Uterus (tissue), 4 donors: ENCODE results near the gene PTPN14. TPM values are rescaled to one million over a fixed set of nuclear protein-coding genes. Genes with fewer than 3 reads are reported as not detected.

ENCODE experiments used
- DNase-seq, 2 donors: peaks; one replicate each; pipeline ENCODE4 v3.0.0-alpha.2; 2019 to 2020
- H3K27ac ChIP-seq, 2 donors: fragments of 200-600 bp; sonication (generic); 1 replicate in 1 of 2; 2 replicates in 1 of 2; pipeline ENCODE4 v1.5.1; 2016 to 2018
- H3K27me3 ChIP-seq, 2 donors: fragments of 200-600 bp; sonication (generic); one replicate each; pipeline ENCODE4 v1.5.1; 2018 to 2019; ENCODE audit warnings: control low read depth in 1 of 2
- H3K36me3 ChIP-seq, 2 donors: fragments of 200-600 bp; sonication (generic); one replicate each; pipeline ENCODE4 v1.5.1; 2019; ENCODE audit warnings: control low read depth in 1 of 2
- H3K4me1 ChIP-seq, 2 donors: fragments of 200-600 bp; sonication (generic); one replicate each; pipeline ENCODE4 v1.5.1; 2018 to 2019; ENCODE audit warnings: control low read depth in 1 of 2
- H3K4me3 ChIP-seq, 2 donors: fragments of 200-600 bp; sonication (generic); 1 replicate in 1 of 2; 2 replicates in 1 of 2; pipeline ENCODE4 v1.5.1; 2018 to 2019; ENCODE audit warnings: mild to moderate bottlenecking in 1 of 2
- H3K9me3 ChIP-seq, 2 donors: fragments of 200-600 bp; sonication (generic); one replicate each; pipeline ENCODE4 v1.5.1; 2019; ENCODE audit warnings: control low read depth in 1 of 2
- POLR2A ChIP-seq, 2 donors: fragments of 450-650 bp; IDR thresholded peaks; one replicate each; pipeline ENCODE4 v1.6.1; 2016; ENCODE audit warnings: antibody characterized with exemption in 2 of 2, mild to moderate bottlenecking in 1 of 2, moderate library complexity in 1 of 2
- intact Hi-C: fragments of 100-400 bp; cut with DNase I; formaldehyde crosslinking; loops from one replicate; pipeline ENCODE4 v1.15.1; 2023; ENCODE audit warnings: low total_unique reads
- total RNA-seq, 4 donors: library from RNA; depleted of rRNA in 3 of 4; stranded (reverse); fragments of >200 nt in 3 of 4; gene quantifications; one replicate each; pipeline versions ENCODE4 v1.1.0 to v1.2.4, GENCODE V29; 2014 to 2023
- TF ChIP-seq, protein P1 (sequence below), 4 experiments: fragments of 200-600 bp in 2 of 4; fragments of 450-650 bp in 2 of 4; sonication (generic) in 2 of 4; IDR thresholded peaks; one replicate each; pipeline ENCODE4 v1.5.1; 2016 to 2019; ENCODE audit warnings: antibody characterized with exemption in 4 of 4, mild to moderate bottlenecking in 2 of 4, moderate library complexity in 1 of 4
- donor health status: DM: yes; HTN: yes; CAD: no.

Gene PTPN14
- total RNA-seq, 4 donors from 2014 or later, result 13.2 to 78.0 (median 30.9) TPM

DNA sequence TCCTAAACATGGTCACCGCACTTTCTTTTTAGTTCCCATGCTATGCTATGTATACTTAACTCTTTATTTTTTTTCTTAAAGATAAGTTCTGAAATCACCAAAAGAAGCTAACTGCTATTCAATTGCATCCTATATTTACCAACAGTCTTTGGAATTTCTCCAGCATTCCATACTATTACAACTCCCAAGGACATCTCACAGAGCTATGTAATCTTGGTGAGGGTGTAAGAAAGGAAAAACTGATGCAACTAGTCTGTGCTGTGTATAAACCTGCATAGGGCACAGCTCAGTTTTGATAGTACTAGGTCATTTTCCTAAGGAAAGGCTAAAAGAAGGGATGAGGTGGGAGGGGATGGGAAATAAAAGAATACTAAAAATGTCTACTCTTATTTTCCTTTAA, 78.0 kb downstream of the PTPN14 start:
- H3K27ac ChIP-seq, result no peak overlapping the region
- no peaks in the 10 kb centered on the region for H3K27me3 ChIP-seq
- TF ChIP-seq, protein P1, sequence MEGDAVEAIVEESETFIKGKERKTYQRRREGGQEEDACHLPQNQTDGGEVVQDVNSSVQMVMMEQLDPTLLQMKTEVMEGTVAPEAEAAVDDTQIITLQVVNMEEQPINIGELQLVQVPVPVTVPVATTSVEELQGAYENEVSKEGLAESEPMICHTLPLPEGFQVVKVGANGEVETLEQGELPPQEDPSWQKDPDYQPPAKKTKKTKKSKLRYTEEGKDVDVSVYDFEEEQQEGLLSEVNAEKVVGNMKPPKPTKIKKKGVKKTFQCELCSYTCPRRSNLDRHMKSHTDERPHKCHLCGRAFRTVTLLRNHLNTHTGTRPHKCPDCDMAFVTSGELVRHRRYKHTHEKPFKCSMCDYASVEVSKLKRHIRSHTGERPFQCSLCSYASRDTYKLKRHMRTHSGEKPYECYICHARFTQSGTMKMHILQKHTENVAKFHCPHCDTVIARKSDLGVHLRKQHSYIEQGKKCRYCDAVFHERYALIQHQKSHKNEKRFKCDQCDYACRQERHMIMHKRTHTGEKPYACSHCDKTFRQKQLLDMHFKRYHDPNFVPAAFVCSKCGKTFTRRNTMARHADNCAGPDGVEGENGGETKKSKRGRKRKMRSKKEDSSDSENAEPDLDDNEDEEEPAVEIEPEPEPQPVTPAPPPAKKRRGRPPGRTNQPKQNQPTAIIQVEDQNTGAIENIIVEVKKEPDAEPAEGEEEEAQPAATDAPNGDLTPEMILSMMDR (IDR thresholded peaks at IDR 0.05), result no peak
- no peak for TF ChIP-seq POLR2A (IDR thresholded peaks at IDR 0.05)
- intact Hi-C loops, result no loop called here
- H3K36me3 ChIP-seq, result no peaks in the 10 kb centered on the region
- no peaks in the 10 kb centered on the region for H3K9me3 ChIP-seq
- H3K4me1 ChIP-seq, result no peaks in the 10 kb centered on the region
- H3K4me3 ChIP-seq, result no peak overlapping the region
- DNase-seq, result no peak

DNA sequence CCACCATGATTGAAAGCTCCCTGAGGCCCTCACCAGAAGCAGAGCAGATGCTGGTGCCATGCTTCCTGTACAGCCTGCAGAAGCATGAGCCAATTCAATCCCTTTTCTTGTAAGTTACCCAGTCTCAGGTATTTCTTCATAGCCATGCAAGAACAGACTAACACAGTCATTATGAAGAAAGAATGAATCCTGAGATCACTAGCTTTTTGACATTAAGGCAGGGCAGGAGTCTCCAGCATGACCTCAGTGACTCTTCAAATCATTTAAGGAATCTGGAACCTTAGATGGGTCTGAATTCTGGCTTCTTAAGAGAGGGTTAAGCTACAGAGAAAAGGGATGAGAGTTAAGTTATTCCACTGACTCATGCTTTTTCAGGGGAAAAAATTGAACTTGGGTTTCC, 79.0 kb downstream of the PTPN14 start:
- no peaks in the 10 kb centered on the region for H3K9me3 ChIP-seq
- no peaks in the 10 kb centered on the region for H3K36me3 ChIP-seq
- DNase-seq, result no peak
- no peaks in the 10 kb centered on the region for H3K4me1 ChIP-seq
- TF ChIP-seq, protein P1 (IDR thresholded peaks at IDR 0.05), result no peak
- TF ChIP-seq POLR2A (IDR thresholded peaks at IDR 0.05), result no peak
- H3K4me3 ChIP-seq, result no peak overlapping the region
- intact Hi-C loops, result no loop called here
- no peaks in the 10 kb centered on the region for H3K27me3 ChIP-seq
- no peak overlapping the region for H3K27ac ChIP-seq

DNA sequence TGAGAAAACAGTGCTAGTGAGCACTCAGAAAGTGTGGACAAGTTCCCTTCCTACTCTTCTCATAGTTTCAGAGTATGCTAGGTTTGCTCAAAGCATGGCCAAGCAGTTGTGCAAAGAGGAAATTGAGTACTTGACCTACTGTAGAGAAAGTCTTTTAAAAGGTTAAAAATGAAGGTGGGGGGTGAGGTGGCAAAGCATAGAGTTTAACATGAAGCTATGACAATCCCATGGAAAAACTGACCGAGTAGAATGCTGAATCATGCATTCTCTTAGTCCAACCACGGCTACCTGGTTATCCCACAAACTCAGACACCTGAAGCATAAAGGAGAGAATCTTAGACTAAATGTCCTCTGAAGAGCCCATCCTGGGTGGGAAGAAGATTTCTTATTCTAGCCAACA, 79.9 kb downstream of the PTPN14 start:
- DNase-seq, result no peak

DNA sequence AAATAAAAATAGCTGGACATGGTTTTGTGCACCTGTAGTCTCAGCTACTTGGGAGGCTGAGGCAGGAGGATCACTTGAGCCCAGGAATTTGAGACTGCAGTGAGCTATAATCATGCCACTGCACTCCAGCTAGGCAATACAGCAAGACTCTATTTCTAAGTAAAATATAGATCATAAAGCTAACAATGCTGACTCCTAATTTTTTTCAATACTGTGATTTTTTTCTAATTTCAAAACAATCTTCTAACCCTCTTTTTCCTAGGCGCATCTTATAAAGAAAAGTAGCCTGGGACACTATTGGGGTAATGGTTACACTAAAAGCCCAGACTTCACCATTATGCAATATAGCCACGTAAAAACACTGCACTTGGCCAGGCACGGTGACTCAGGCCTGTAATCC, 81.3 kb downstream of the PTPN14 start:
- intact Hi-C loops, result no loop called here

More for the DNA sequence above, 79.9 kb downstream of the PTPN14 start:
- intact Hi-C loops, result no loop called here
- no peaks in the 10 kb centered on the region for H3K4me1 ChIP-seq
- no peaks in the 10 kb centered on the region for H3K9me3 ChIP-seq
- no peaks in the 10 kb centered on the region for H3K36me3 ChIP-seq
- TF ChIP-seq, protein P1 (IDR thresholded peaks at IDR 0.05), result no peak
- TF ChIP-seq POLR2A (IDR thresholded peaks at IDR 0.05), result no peak
- no peak overlapping the region for H3K27ac ChIP-seq
- H3K27me3 ChIP-seq, result no peaks in the 10 kb centered on the region
- H3K4me3 ChIP-seq, result no peak overlapping the region

DNA sequence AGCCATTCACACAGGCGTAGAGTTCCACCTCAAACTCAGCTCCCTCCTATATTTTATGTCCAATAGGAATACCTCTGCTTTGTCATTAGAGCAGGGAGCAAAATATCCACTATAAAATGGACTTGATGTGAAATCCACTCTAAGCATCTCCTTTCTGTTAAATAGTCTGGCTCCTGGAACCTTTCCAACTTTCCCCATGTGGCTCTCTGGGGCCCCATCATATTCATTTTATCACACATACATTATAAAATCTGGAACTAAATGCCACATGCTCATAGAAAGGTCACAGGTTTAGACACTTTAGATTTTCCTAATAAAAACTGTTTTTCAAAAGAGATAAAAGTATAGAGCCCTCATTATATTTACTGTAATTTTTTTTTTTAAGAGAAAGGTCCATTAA, 82.1 kb downstream of the PTPN14 start:
- Histone ChIP-seq H3K4me3 (no peak overlapping the region), H3K36me3 (no peaks in the 10 kb centered on the region), H3K27me3 (no peaks in the 10 kb centered on the region), H3K9me3 (no peaks in the 10 kb centered on the region), H3K4me1 (no peaks in the 10 kb centered on the region), H3K27ac (no peak overlapping the region)
- DNase-seq, result no peak
- intact Hi-C loops, result no loop called here
- no peak for TF ChIP-seq POLR2A (IDR thresholded peaks at IDR 0.05)
- TF ChIP-seq, protein P1 (IDR thresholded peaks at IDR 0.05), result no peak

More for the DNA sequence above, 81.3 kb downstream of the PTPN14 start:
- Histone ChIP-seq H3K4me3 (no peak overlapping the region), H3K9me3 (no peaks in the 10 kb centered on the region), H3K27ac (no peak overlapping the region), H3K27me3 (no peaks in the 10 kb centered on the region), H3K36me3 (no peaks in the 10 kb centered on the region), H3K4me1 (no peaks in the 10 kb centered on the region)
- no peak for DNase-seq
- TF ChIP-seq, protein P1 (IDR thresholded peaks at IDR 0.05), result no peak
- TF ChIP-seq POLR2A (IDR thresholded peaks at IDR 0.05), result no peak
